Left ventricle myocardium inferior (tissue), 1 donor: ENCODE results near the gene ADAM19. TPM values are rescaled to one million over a fixed set of nuclear protein-coding genes. Genes with fewer than 3 reads are reported as not detected.

Experiments used
- DNase-seq: peaks from one replicate; pipeline ENCODE4 v3.0.0-alpha.2; 2020
- H3K27ac ChIP-seq: fragments of 200-600 bp; replicated peaks from 2 replicates; pipeline ENCODE4 v1.8.0; 2021
- H3K27me3 ChIP-seq: fragments of 200-600 bp; 2 replicates; pipeline ENCODE4 v1.8.0; 2021; ENCODE audit warnings: low read depth
- H3K36me3 ChIP-seq: fragments of 200-600 bp; 2 replicates; pipeline ENCODE4 v1.8.0; 2021
- H3K4me1 ChIP-seq: fragments of 200-600 bp; 2 replicates; pipeline ENCODE4 v1.8.0; 2021
- H3K4me3 ChIP-seq: fragments of 200-600 bp; 2 replicates; pipeline ENCODE4 v1.8.0; 2021; ENCODE audit warnings: mild to moderate bottlenecking, moderate library complexity
- H3K9me3 ChIP-seq: fragments of 200-600 bp; replicated peaks from 2 replicates; pipeline ENCODE4 v1.8.0; 2021
- intact Hi-C: fragments of 100-400 bp; cut with micrococcal nuclease; formaldehyde crosslinking; loops from one replicate; pipeline ENCODE4 v1.11.0; 2022
- total RNA-seq: library from RNA; stranded (reverse); fragmentation: NEBNext Ultra II Directional; extraction: Animal tissue kit (Norgen Biotek cat#: 25700); gene quantifications from one replicate; pipeline ENCODE4 v1.2.1, GENCODE V29; 2021
- TF ChIP-seq, protein P1 (sequence below): fragments of 200-600 bp; IDR thresholded peaks from 2 replicates; pipeline ENCODE4 v1.8.0; 2021; ENCODE audit warnings: antibody characterized with exemption, mild to moderate bottlenecking, borderline replicate concordance
- donor health status: DM: no; HTN: yes; CAD: no; lungs with severe emphysema.

Gene ADAM19
- total RNA-seq, 1 donor from 2014 or later = 17.7 TPM

DNA sequence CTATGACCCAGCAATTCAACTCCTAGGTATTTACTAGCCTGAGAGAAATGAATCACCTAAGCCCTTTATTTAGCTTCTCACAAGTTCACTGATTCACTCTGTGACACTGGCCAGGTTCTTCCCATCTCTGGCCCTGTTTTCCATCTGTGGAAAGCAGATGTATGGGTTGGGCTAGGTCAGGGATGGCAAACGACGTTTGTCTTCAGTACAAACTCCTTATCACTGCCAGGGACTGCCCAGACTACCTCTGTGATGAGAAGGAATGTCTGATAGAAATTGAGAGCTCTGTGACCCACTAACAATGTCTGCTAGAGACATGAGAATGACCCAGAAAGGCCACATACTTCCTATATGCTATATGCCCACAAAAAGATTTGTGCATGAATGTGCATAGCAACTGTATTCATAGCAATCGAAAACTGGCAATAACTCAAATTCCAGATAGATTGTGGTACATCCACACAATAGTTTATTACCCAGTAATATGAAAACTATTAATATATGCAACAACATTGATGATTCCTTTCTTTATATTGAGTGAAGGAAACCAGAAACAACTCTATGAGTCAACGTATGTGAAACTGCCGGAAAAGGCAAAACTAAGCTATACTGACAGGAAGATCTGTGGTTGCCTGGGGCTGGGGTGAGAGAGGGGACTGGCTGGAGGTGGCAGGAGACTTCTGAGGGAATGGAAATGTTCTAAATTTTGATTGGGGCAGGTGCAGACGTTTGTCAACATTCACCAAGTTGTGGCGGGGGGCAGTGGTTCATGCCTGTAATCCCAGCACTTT lies 32.0 kb upstream of the ADAM19 start:
- Histone ChIP-seq H3K36me3 (no peaks in the 10 kb centered on the region), H3K27me3 (no peaks in the 10 kb centered on the region), H3K9me3 (no peaks in the 10 kb centered on the region), H3K4me1 (no peaks in the 10 kb centered on the region), H3K27ac (no peak overlapping the region), H3K4me3 (no peak overlapping the region)
- no peak for DNase-seq
- intact Hi-C loops = no loop called here
- TF ChIP-seq, protein P1, sequence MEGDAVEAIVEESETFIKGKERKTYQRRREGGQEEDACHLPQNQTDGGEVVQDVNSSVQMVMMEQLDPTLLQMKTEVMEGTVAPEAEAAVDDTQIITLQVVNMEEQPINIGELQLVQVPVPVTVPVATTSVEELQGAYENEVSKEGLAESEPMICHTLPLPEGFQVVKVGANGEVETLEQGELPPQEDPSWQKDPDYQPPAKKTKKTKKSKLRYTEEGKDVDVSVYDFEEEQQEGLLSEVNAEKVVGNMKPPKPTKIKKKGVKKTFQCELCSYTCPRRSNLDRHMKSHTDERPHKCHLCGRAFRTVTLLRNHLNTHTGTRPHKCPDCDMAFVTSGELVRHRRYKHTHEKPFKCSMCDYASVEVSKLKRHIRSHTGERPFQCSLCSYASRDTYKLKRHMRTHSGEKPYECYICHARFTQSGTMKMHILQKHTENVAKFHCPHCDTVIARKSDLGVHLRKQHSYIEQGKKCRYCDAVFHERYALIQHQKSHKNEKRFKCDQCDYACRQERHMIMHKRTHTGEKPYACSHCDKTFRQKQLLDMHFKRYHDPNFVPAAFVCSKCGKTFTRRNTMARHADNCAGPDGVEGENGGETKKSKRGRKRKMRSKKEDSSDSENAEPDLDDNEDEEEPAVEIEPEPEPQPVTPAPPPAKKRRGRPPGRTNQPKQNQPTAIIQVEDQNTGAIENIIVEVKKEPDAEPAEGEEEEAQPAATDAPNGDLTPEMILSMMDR = no peak

DNA sequence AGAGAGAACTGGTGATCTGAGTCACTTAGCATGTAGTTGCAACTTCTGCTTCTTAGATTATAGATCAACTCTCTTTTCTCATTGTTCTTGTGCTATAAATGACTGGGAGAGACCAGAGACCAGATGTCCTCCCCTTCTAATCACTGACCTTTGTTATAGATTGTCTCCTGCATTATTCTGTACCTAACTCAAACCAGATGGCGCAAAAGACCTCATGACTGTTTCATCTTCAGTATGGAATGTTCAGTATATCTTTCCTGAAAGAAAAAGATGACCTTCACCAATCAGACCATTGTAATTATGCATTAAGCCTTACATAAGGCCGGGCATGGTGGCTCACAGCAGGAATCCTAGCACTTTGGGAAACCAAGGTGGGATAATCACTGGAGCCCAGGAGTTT lies 30.5 kb upstream of the ADAM19 start:
- Histone ChIP-seq H3K36me3 (no peaks in the 10 kb centered on the region), H3K27me3 (no peaks in the 10 kb centered on the region), H3K27ac (no peak overlapping the region), H3K4me1 (no peaks in the 10 kb centered on the region), H3K9me3 (no peaks in the 10 kb centered on the region), H3K4me3 (no peak overlapping the region)
- no peak for DNase-seq
- TF ChIP-seq, protein P1 = no peak
- intact Hi-C loops = no loop called here

DNA sequence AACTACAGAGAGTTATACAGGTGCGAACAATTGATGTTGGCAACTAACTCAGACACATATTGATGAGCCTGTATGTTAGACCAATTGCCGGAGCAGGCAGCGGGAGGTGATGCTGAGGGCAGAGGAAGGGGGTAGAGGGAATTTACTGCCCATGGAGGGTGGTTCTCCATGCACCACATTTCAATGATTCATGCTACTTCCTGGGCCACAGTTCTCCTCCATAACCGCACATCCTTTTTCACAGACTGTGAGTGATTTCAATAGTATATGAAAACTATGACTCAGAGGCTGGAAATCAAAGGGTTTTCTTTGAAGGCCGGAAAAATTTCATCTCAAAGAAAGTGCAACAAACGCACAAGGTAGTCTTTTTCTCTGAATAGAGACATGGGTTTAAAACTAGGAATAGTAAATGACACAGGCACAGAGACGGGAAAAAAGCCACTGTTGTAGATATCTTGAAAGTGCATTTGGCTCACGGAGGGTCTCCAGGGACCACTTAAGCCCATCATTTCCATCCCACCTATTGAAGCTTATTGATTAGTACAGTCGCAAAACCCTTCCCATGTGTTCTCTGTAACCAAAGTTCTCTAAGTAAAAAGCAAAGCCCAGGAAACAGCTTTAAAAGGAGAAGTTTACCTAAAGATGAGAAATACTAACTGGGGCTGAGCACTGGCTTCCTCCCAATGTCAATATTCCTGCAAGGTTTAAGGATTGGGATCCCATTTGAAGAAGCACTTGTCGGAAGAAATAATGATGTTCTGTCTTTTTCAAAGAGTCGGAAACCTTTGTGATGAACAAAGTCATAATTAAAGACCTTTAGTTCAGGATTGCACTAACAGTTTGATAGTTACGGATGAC lies 28.0 kb upstream of the ADAM19 start:
- H3K9me3 ChIP-seq = no peaks in the 10 kb centered on the region
- intact Hi-C loops = no loop called here
- no peak overlapping the region for H3K4me3 ChIP-seq
- no peaks in the 10 kb centered on the region for H3K36me3 ChIP-seq
- no peaks in the 10 kb centered on the region for H3K4me1 ChIP-seq
- TF ChIP-seq, protein P1 = no peak
- DNase-seq = no peak
- no peaks in the 10 kb centered on the region for H3K27me3 ChIP-seq
- H3K27ac ChIP-seq = no peak overlapping the region

DNA sequence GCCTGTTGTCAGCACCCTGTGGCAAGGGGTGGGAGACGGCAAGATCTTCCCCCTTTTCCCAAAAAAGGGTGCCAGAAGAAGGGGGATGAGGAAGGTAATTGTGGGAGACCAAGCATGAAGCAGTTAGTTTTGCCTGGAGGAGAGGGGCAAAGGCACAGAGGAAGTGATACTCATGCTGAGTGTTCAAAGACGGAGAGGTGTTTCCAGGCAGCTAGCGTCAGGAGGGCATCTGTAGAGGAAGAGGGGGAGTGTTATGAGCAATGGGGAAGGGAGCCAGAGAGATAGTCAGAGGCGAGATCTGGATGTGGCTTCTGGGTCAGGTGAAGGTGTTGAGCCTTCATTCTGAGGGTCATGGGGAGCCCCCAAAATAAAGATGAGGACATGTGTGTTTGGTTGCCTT lies 26.9 kb upstream of the ADAM19 start:
- Histone ChIP-seq H3K9me3 (no peaks in the 10 kb centered on the region), H3K27ac (no peak overlapping the region), H3K4me3 (no peak overlapping the region), H3K36me3 (no peaks in the 10 kb centered on the region), H3K4me1 (no peaks in the 10 kb centered on the region), H3K27me3 (no peaks in the 10 kb centered on the region)
- DNase-seq = no peak
- TF ChIP-seq, protein P1 = no peak
- intact Hi-C loops = no loop called here

DNA sequence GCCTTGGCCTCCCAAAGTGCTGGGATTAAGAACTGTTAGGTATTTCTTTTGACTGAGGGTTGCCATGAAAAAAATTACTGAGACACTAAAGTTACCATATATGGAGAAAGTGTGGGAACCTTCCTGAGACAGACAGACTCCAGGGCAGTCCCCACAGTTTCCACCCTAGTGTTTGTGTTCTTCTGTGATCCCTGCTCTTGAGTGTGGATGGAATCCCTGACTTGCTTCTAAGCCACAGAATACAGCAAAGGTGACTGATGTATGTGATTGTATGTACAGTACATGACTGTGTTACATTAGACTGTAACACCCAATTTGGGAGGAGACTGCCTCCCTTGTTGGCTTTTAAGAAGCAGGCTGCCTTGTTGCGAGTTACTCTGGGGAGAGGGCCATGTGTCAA lies 24.7 kb upstream of the ADAM19 start:
- DNase-seq = no peak
- Histone ChIP-seq H3K27ac (no peak overlapping the region), H3K36me3 (no peaks in the 10 kb centered on the region), H3K9me3 (no peaks in the 10 kb centered on the region), H3K4me3 (no peak overlapping the region), H3K4me1 (no peaks in the 10 kb centered on the region), H3K27me3 (no peaks in the 10 kb centered on the region)
- intact Hi-C loops = no loop called here
- TF ChIP-seq, protein P1 = no peak
